ENCODE data around the gene KANK2. TPM values are rescaled to one million over a fixed set of nuclear protein-coding genes. Genes with fewer than 3 reads are reported as not detected.

Gene KANK2
- total RNA-seq, 2 donors from 2014 or later, result 74.2 to 87.7 TPM

GRCh38 chr19:11174336-11174735 is 23.0 kb downstream of the KANK2 start:
- H3K36me3 ChIP-seq (ENCODE audit: control insufficient read depth, insufficient read depth, low read length), result peaks cover 39% of the 10 kb centered on the region
- H3K9ac ChIP-seq (ENCODE audit: extremely low read depth, low read length, poor library complexity, severe bottlenecking), result no peak overlapping the region
- no peaks in the 10 kb centered on the region for H3K27me3 ChIP-seq (ENCODE audit: control insufficient read depth, insufficient read depth, low read length, poor library complexity, severe bottlenecking)
- no peak overlapping the region for H3K4me3 Mint-ChIP-seq
- no peaks in the 10 kb centered on the region for H3K4me1 Mint-ChIP-seq
- H3K9me3 Mint-ChIP-seq, result no peaks in the 10 kb centered on the region
- no peaks in the 10 kb centered on the region for H3K27me3 Mint-ChIP-seq (ENCODE audit: insufficient read depth)
- peaks cover 63% of the 10 kb centered on the region for H3K36me3 Mint-ChIP-seq (ENCODE audit: low read depth)
- WGBS, 2 experiments (ENCODE audit: insufficient coverage in 1 of 2, insufficient read length in 1 of 2), result 96 to 97% methylated on average over 25 to 27 of the region's 27 CpGs
- no peaks in the 10 kb centered on the region for H3K9me3 ChIP-seq (ENCODE audit: control insufficient read depth, low read length)
- no peak overlapping the region for H3K4me3 ChIP-seq (ENCODE audit: low read length)
- DNase-seq, result no peak
- TF ChIP-seq CTCF (conservative IDR thresholded peaks at IDR 0.05), result no peak
- no peaks in the 10 kb centered on the region for H3K4me1 ChIP-seq (ENCODE audit: control insufficient read depth, insufficient read depth, low read length)
- H3K27ac Mint-ChIP-seq, result no peak overlapping the region
- H3K27ac ChIP-seq (ENCODE audit: low read depth, low read length), result no peak overlapping the region

- H3K9ac ChIP-seq (ENCODE audit: extremely low read depth, low read length, poor library complexity, severe bottlenecking), result no peak overlapping the region
- Mint-ChIP-seq H3K4me3 (no peak overlapping the region), H3K36me3 (ENCODE audit: low read depth) (peaks cover 68% of the 10 kb centered on the region), H3K4me1 (no peaks in the 10 kb centered on the region), H3K27me3 (ENCODE audit: insufficient read depth) (no peaks in the 10 kb centered on the region), H3K27ac (no peak overlapping the region), H3K9me3 (no peaks in the 10 kb centered on the region)
- H3K9me3 ChIP-seq (ENCODE audit: control insufficient read depth, low read length), result no peaks in the 10 kb centered on the region
- no peaks in the 10 kb centered on the region for H3K4me1 ChIP-seq (ENCODE audit: control insufficient read depth, insufficient read depth, low read length)
- 85% methylated on average over 6 to 8 of the region's 8 CpGs for WGBS, 2 experiments (ENCODE audit: insufficient coverage in 1 of 2, insufficient read length in 1 of 2)
- H3K27me3 ChIP-seq (ENCODE audit: control insufficient read depth, insufficient read depth, low read length, poor library complexity, severe bottlenecking), result no peaks in the 10 kb centered on the region
- no peak for DNase-seq
- H3K36me3 ChIP-seq (ENCODE audit: control insufficient read depth, insufficient read depth, low read length), result peaks cover 41% of the 10 kb centered on the region
- no peak overlapping the region for H3K4me3 ChIP-seq (ENCODE audit: low read length)
- no peak for TF ChIP-seq CTCF (conservative IDR thresholded peaks at IDR 0.05)
- no peak overlapping the region for H3K27ac ChIP-seq (ENCODE audit: low read depth, low read length)
These were observed 23.7 kb downstream of the KANK2 start for GRCh38 chr19:11173516-11174155.

- peaks cover 46% of the 10 kb centered on the region for H3K36me3 ChIP-seq (ENCODE audit: control insufficient read depth, insufficient read depth, low read length)
These were observed 24.8 kb downstream of the KANK2 start for GRCh38 chr19:11172576-11172975.

More at GRCh38 chr19:11172576-11172975, 24.8 kb downstream of the KANK2 start:
- Mint-ChIP-seq H3K9me3 (no peaks in the 10 kb centered on the region), H3K4me3 (no peak overlapping the region), H3K27ac (peak overlapping the region; percentile 48), H3K4me1 (no peaks in the 10 kb centered on the region), H3K27me3 (ENCODE audit: insufficient read depth) (no peaks in the 10 kb centered on the region), H3K36me3 (ENCODE audit: low read depth) (peaks cover 72% of the 10 kb centered on the region)
- DNase-seq, result no peak
- Histone ChIP-seq H3K9ac (ENCODE audit: extremely low read depth, low read length, poor library complexity, severe bottlenecking) (no peak overlapping the region), H3K4me1 (ENCODE audit: control insufficient read depth, insufficient read depth, low read length) (no peaks in the 10 kb centered on the region), H3K27ac (ENCODE audit: low read depth, low read length) (no peak overlapping the region), H3K27me3 (ENCODE audit: control insufficient read depth, insufficient read depth, low read length, poor library complexity, severe bottlenecking) (no peaks in the 10 kb centered on the region), H3K4me3 (ENCODE audit: low read length) (no peak overlapping the region), H3K9me3 (ENCODE audit: control insufficient read depth, low read length) (no peaks in the 10 kb centered on the region)
- TF ChIP-seq CTCF (conservative IDR thresholded peaks at IDR 0.05), result no peak
- WGBS, 2 experiments (ENCODE audit: insufficient coverage in 1 of 2, insufficient read length in 1 of 2), result 89 to 91% methylated on average over 6 of the region's 6 CpGs
